ENCODE data around the gene NIF3L1. TPM values are rescaled to one million over a fixed set of nuclear protein-coding genes. Genes with fewer than 3 reads are reported as not detected.

Gene NIF3L1
- total RNA-seq, 1 experiment from 2014 or later: 45.6 TPM

GRCh38 chr2:200847269-200847668, 41.9 kb upstream of the NIF3L1 start:
- Histone ChIP-seq H3K9me2 (ENCODE audit: insufficient read depth) (no peaks in the 10 kb centered on the region), H3K4me2 (no peak overlapping the region), H3K4me3 (no peak overlapping the region), H3F3A (ENCODE audit: insufficient read depth, low read depth) (peaks cover 30% of the 10 kb centered on the region; the same call in 1 of the 2 replicates), H4K20me1 (ENCODE audit: insufficient read depth) (no peaks in the 10 kb centered on the region), H3K79me2 (ENCODE audit: low read depth) (no peaks in the 10 kb centered on the region), H3K9me3 (ENCODE audit: insufficient read depth, low read depth) (no peaks in the 10 kb centered on the region), H3K36me3 (ENCODE audit: low read depth) (0 out of 2 replicates have a peak, but pooled peaks cover 2% of the 10 kb centered on the region), H3K27ac (no peak overlapping the region), H2AFZ (no peak overlapping the region), H3K4me1 (replicated peaks; ENCODE audit: insufficient read depth) (no peaks in the 10 kb centered on the region), H3K27me3 (ENCODE audit: insufficient read depth, low read depth) (no peaks in the 10 kb centered on the region)
- CTCF ChIA-PET: no interaction called here
- no peak for DNase-seq
- no TSS peak for BruUV-seq (replicated peaks)
- POLR2A ChIA-PET (ENCODE audit: unreplicated experiment): no interaction called here
- intact Hi-C loops (cut with micrococcal nuclease; ENCODE audit: unreplicated experiment): no loop called here
- no peak for TF ChIP-seq EZH2 (IDR thresholded peaks at IDR 0.05; ENCODE audit: low read depth)
- TF ChIP-seq, protein P1, sequence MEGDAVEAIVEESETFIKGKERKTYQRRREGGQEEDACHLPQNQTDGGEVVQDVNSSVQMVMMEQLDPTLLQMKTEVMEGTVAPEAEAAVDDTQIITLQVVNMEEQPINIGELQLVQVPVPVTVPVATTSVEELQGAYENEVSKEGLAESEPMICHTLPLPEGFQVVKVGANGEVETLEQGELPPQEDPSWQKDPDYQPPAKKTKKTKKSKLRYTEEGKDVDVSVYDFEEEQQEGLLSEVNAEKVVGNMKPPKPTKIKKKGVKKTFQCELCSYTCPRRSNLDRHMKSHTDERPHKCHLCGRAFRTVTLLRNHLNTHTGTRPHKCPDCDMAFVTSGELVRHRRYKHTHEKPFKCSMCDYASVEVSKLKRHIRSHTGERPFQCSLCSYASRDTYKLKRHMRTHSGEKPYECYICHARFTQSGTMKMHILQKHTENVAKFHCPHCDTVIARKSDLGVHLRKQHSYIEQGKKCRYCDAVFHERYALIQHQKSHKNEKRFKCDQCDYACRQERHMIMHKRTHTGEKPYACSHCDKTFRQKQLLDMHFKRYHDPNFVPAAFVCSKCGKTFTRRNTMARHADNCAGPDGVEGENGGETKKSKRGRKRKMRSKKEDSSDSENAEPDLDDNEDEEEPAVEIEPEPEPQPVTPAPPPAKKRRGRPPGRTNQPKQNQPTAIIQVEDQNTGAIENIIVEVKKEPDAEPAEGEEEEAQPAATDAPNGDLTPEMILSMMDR (conservative IDR thresholded peaks at IDR 0.05): no peak

DNA sequence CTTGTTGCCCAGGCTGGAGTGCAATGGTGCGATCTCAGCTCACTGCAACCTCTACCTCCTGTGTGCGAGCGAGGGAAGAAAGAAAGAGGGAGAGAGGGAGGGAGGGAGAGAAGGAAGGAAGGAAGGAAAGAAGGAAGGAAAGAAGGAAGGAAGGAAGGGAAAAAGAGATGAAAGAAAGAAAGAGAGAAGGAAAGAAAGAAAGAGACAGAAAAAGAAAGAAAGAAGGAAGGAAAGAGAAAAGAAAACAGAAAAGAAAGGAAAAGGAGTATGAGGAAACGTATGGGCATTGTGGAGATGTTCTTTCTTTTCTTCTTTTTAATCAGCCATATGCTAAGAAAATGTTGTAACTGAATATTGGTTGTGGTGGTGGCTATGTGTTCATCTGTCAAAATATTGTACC, 41.2 kb upstream of the NIF3L1 start:
- intact Hi-C loops (cut with micrococcal nuclease; ENCODE audit: unreplicated experiment): no loop called here
- Histone ChIP-seq H3K4me3 (no peak overlapping the region), H3K9me2 (ENCODE audit: insufficient read depth) (no peaks in the 10 kb centered on the region), H3K27ac (no peak overlapping the region), H3K4me1 (replicated peaks; ENCODE audit: insufficient read depth) (no peaks in the 10 kb centered on the region), H4K20me1 (ENCODE audit: insufficient read depth) (no peaks in the 10 kb centered on the region), H3K36me3 (ENCODE audit: low read depth) (peaks cover 9% of the 10 kb centered on the region), H3F3A (ENCODE audit: insufficient read depth, low read depth) (peaks cover 36% of the 10 kb centered on the region; the same call in 1 of the 2 replicates), H3K9me3 (ENCODE audit: insufficient read depth, low read depth) (no peaks in the 10 kb centered on the region), H3K79me2 (ENCODE audit: low read depth) (no peaks in the 10 kb centered on the region), H3K27me3 (ENCODE audit: insufficient read depth, low read depth) (no peaks in the 10 kb centered on the region), H2AFZ (no peak overlapping the region), H3K4me2 (no peak overlapping the region)
- ChIA-PET CTCF (no interaction called here), POLR2A (ENCODE audit: unreplicated experiment) (no interaction called here)
- no TSS peak for BruUV-seq (replicated peaks)
- no peak for DNase-seq
- TF ChIP-seq, protein P1 (conservative IDR thresholded peaks at IDR 0.05): no peak

GRCh38 chr2:200850512-200851256, 38.5 kb upstream of the NIF3L1 start:
- Histone ChIP-seq H3K4me2 (no peak overlapping the region), H3K9me3 (ENCODE audit: insufficient read depth, low read depth) (no peaks in the 10 kb centered on the region), H3K9me2 (ENCODE audit: insufficient read depth) (no peaks in the 10 kb centered on the region), H3K27ac (peak overlapping the region; percentile 2; the same call in 1 of the 2 replicates), H2AFZ (no peak overlapping the region), H3K4me1 (replicated peaks; ENCODE audit: insufficient read depth) (no peaks in the 10 kb centered on the region), H3K4me3 (no peak overlapping the region), H3K79me2 (ENCODE audit: low read depth) (no peaks in the 10 kb centered on the region), H3K27me3 (ENCODE audit: insufficient read depth, low read depth) (no peaks in the 10 kb centered on the region), H3K36me3 (ENCODE audit: low read depth) (peaks cover 29% of the 10 kb centered on the region), H4K20me1 (ENCODE audit: insufficient read depth) (no peaks in the 10 kb centered on the region), H3F3A (ENCODE audit: insufficient read depth, low read depth) (peaks cover 64% of the 10 kb centered on the region)
- TF ChIP-seq, protein P1 (conservative IDR thresholded peaks at IDR 0.05): no peak
- no peak for TF ChIP-seq EZH2 (IDR thresholded peaks at IDR 0.05; ENCODE audit: low read depth)
- CTCF ChIA-PET: interaction anchor here (0.6 kb wide), 1 partner anchor 369 kb away, joined by 5 read pairs; no protein-coding TSS in a partner anchor
- POLR2A ChIA-PET (ENCODE audit: unreplicated experiment): interaction anchor here (0.7 kb wide), 1 partner anchor 1500 kb away, joined by 4 read pairs; no protein-coding TSS in a partner anchor
- intact Hi-C loops (cut with micrococcal nuclease; ENCODE audit: unreplicated experiment): no loop called here
- BruUV-seq (replicated peaks): no TSS peak
- DNase-seq: no peak
